Progenitor cell of endocrine pancreas (in vitro differentiated cells): ENCODE measurements around the gene NARF. TPM values are rescaled to one million over a fixed set of nuclear protein-coding genes. Genes with fewer than 3 reads are reported as not detected.

ENCODE experiments used
- total RNA-seq: library from RNA; stranded (reverse); gene quantifications from 2 replicates; pipeline ENCODE4 v1.2.1, GENCODE V29; 2021

The NARF gene
- total RNA-seq, 1 donor from 2014 or later: 94.0 TPM

Other genes with a start within 250 kb of the NARF start
- gene CCDC57, start 245.9 kb upstream of the NARF start, total RNA-seq: 79.0 and 79.3 TPM in 2 replicates
- 5.4 and 5.9 TPM in 2 replicates for gene SLC16A3, start 229.7 kb upstream of the NARF start, total RNA-seq
- gene CSNK1D, start 185.0 kb upstream of the NARF start, total RNA-seq: 224 and 227 TPM in 2 replicates
- 0.31 and 0.46 TPM in 2 replicates for gene CD7, start 141.1 kb upstream of the NARF start, total RNA-seq
- not detected in 2 replicates for gene SECTM1, start 125.0 kb upstream of the NARF start, total RNA-seq
- 0.24 TPM in 1 of 2 replicates, not detected in the other for gene TEX19, start 99.5 kb upstream of the NARF start, total RNA-seq
- gene UTS2R, start 87.0 kb upstream of the NARF start, total RNA-seq: 0.22 TPM in 2 replicates
- gene HEXD, start 40.4 kb upstream of the NARF start, total RNA-seq: 76.7 and 86.4 TPM in 2 replicates
- gene OGFOD3, start 40.2 kb upstream of the NARF start, total RNA-seq: 31.3 and 31.4 TPM in 2 replicates
- 109 and 117 TPM in 2 replicates for gene CYBC1, start 8.0 kb upstream of the NARF start, total RNA-seq
- 71.8 and 76.6 TPM in 2 replicates for gene FOXK2, start 61.0 kb downstream of the NARF start, total RNA-seq
- gene WDR45B, start 189.7 kb downstream of the NARF start, total RNA-seq: 75.8 and 77.6 TPM in 2 replicates
- gene RAB40B, start 240.0 kb downstream of the NARF start, total RNA-seq: 13.3 and 14.3 TPM in 2 replicates